ENCODE results near the gene LIN7A. TPM values are rescaled to one million over a fixed set of nuclear protein-coding genes. Genes with fewer than 3 reads are reported as not detected.
"Not testable (repeated sequence)": the region's sequence is repeated elsewhere in the genome, so short reads cannot be mapped to it uniquely, and the experiment has no call there.

LIN7A gene
- total RNA-seq, 2 experiments from 2014 or later = not detected

GRCh38 chr12:80912901-80913770 is 24.6 kb downstream of the LIN7A start:
- CTCF ChIA-PET = no interaction called here
- Mint-ChIP-seq H3K27ac (no peak overlapping the region), H3K27me3 (ENCODE audit: low read depth) (no peaks in the 10 kb centered on the region), H3K36me3 (ENCODE audit: low read depth) (no peaks in the 10 kb centered on the region), H3K9me3 (ENCODE audit: insufficient read depth) (no peaks in the 10 kb centered on the region), H3K4me3 (no peak overlapping the region), H3K4me1 (ENCODE audit: low read depth) (no peaks in the 10 kb centered on the region)
- ATAC-seq (no peak), DNase-seq (no peak)
- POLR2A ChIA-PET = no interaction called here

- Mint-ChIP-seq H3K36me3 (ENCODE audit: low read depth) (no peaks in the 10 kb centered on the region), H3K4me1 (ENCODE audit: low read depth) (no peaks in the 10 kb centered on the region), H3K4me3 (no peak overlapping the region), H3K27ac (no peak overlapping the region), H3K9me3 (ENCODE audit: insufficient read depth) (no peaks in the 10 kb centered on the region), H3K27me3 (ENCODE audit: low read depth) (no peaks in the 10 kb centered on the region)
- ATAC-seq (no peak), DNase-seq (no peak)
- CTCF ChIA-PET = no interaction called here
- POLR2A ChIA-PET = no interaction called here
Measured at GRCh38 chr12:80909370-80909769, 28.4 kb downstream of the LIN7A start.

GRCh38 chr12:80902711-80903110 is 35.0 kb downstream of the LIN7A start:
- H3K27ac Mint-ChIP-seq = no peak overlapping the region
- H3K4me1 Mint-ChIP-seq (ENCODE audit: low read depth) = no peaks in the 10 kb centered on the region
- H3K36me3 Mint-ChIP-seq (ENCODE audit: low read depth) = no peaks in the 10 kb centered on the region
- DNase-seq (no peak), ATAC-seq (no peak)
- POLR2A ChIA-PET = interaction anchor here (0.6 kb wide), 1 partner anchor 209 kb away, joined by 3 read pairs; no protein-coding TSS in a partner anchor
- H3K4me3 Mint-ChIP-seq = no peak overlapping the region
- H3K9me3 Mint-ChIP-seq (ENCODE audit: insufficient read depth) = peaks cover 5% of the 10 kb centered on the region
- CTCF ChIA-PET = no interaction called here
- no peaks in the 10 kb centered on the region for H3K27me3 Mint-ChIP-seq (ENCODE audit: low read depth)

GRCh38 chr12:80901661-80902060 is 36.1 kb downstream of the LIN7A start:
- ATAC-seq = no peak
- CTCF ChIA-PET = no interaction called here
- POLR2A ChIA-PET = no interaction called here
- H3K4me3 Mint-ChIP-seq = no peak overlapping the region
- H3K9me3 Mint-ChIP-seq (ENCODE audit: insufficient read depth) = peaks cover 5% of the 10 kb centered on the region
- no peaks in the 10 kb centered on the region for H3K36me3 Mint-ChIP-seq (ENCODE audit: low read depth)
- H3K27ac Mint-ChIP-seq = no peak overlapping the region
- DNase-seq = no peak
- H3K4me1 Mint-ChIP-seq (ENCODE audit: low read depth) = no peaks in the 10 kb centered on the region
- no peaks in the 10 kb centered on the region for H3K27me3 Mint-ChIP-seq (ENCODE audit: low read depth)

- ATAC-seq (no peak), DNase-seq (no peak)
- H3K27ac Mint-ChIP-seq = no peak overlapping the region
- H3K9me3 Mint-ChIP-seq (ENCODE audit: insufficient read depth) = peaks cover 3% of the 10 kb centered on the region
- no peaks in the 10 kb centered on the region for H3K4me1 Mint-ChIP-seq (ENCODE audit: low read depth)
- CTCF ChIA-PET = no interaction called here
- POLR2A ChIA-PET = no interaction called here
- no peaks in the 10 kb centered on the region for H3K27me3 Mint-ChIP-seq (ENCODE audit: low read depth)
- H3K36me3 Mint-ChIP-seq (ENCODE audit: low read depth) = no peaks in the 10 kb centered on the region
- no peak overlapping the region for H3K4me3 Mint-ChIP-seq
Measured at GRCh38 chr12:80895240-80895639, 42.5 kb downstream of the LIN7A start.

- Mint-ChIP-seq H3K4me3 (no peak overlapping the region), H3K27me3 (ENCODE audit: low read depth) (no peaks in the 10 kb centered on the region), H3K9me3 (ENCODE audit: insufficient read depth) (peaks cover 4% of the 10 kb centered on the region), H3K36me3 (ENCODE audit: low read depth) (no peaks in the 10 kb centered on the region), H3K4me1 (ENCODE audit: low read depth) (no peaks in the 10 kb centered on the region), H3K27ac (no peak overlapping the region)
- POLR2A ChIA-PET = no interaction called here
- ATAC-seq (no peak), DNase-seq (no peak)
- CTCF ChIA-PET = no interaction called here
Measured at GRCh38 chr12:80894179-80894578, 43.6 kb downstream of the LIN7A start.

GRCh38 chr12:80892597-80893445 is 44.9 kb downstream of the LIN7A start:
- no peak for ATAC-seq

GRCh38 chr12:80884651-80885050 is 53.1 kb downstream of the LIN7A start:
- DNase-seq (no peak), ATAC-seq (no peak)
- no peak overlapping the region for H3K27ac Mint-ChIP-seq
- H3K9me3 Mint-ChIP-seq (ENCODE audit: insufficient read depth) = peaks cover under 1% of the 10 kb centered on the region
- H3K4me3 Mint-ChIP-seq = no peak overlapping the region
- CTCF ChIA-PET = no interaction called here
- POLR2A ChIA-PET = no interaction called here
- no peaks in the 10 kb centered on the region for H3K27me3 Mint-ChIP-seq (ENCODE audit: low read depth)
- H3K4me1 Mint-ChIP-seq (ENCODE audit: low read depth) = no peaks in the 10 kb centered on the region
- no peaks in the 10 kb centered on the region for H3K36me3 Mint-ChIP-seq (ENCODE audit: low read depth)

More at GRCh38 chr12:80892597-80893445, 44.9 kb downstream of the LIN7A start:
- ChIA-PET CTCF (no interaction called here), POLR2A (no interaction called here)
- no peak for DNase-seq
- Mint-ChIP-seq H3K4me3 (no peak overlapping the region), H3K27ac (no peak overlapping the region), H3K9me3 (ENCODE audit: insufficient read depth) (peaks cover 4% of the 10 kb centered on the region), H3K27me3 (ENCODE audit: low read depth) (no peaks in the 10 kb centered on the region), H3K36me3 (ENCODE audit: low read depth) (no peaks in the 10 kb centered on the region), H3K4me1 (ENCODE audit: low read depth) (no peaks in the 10 kb centered on the region)

GRCh38 chr12:80881106-80881505 is 56.6 kb downstream of the LIN7A start:
- ChIA-PET POLR2A (no interaction called here), CTCF (no interaction called here)
- Mint-ChIP-seq H3K9me3 (ENCODE audit: insufficient read depth) (peaks cover 7% of the 10 kb centered on the region), H3K36me3 (ENCODE audit: low read depth) (no peaks in the 10 kb centered on the region), H3K4me1 (ENCODE audit: low read depth) (no peaks in the 10 kb centered on the region), H3K27me3 (ENCODE audit: low read depth) (no peaks in the 10 kb centered on the region), H3K27ac (no peak overlapping the region), H3K4me3 (no peak overlapping the region)
- no peak for ATAC-seq
- no peak for DNase-seq

- CTCF ChIA-PET; H3K36me3 Mint-ChIP-seq (ENCODE audit: low read depth); POLR2A ChIA-PET; H3K27ac Mint-ChIP-seq; H3K27me3 Mint-ChIP-seq (ENCODE audit: low read depth); H3K9me3 Mint-ChIP-seq (ENCODE audit: insufficient read depth); H3K4me1 Mint-ChIP-seq (ENCODE audit: low read depth); DNase-seq; H3K4me3 Mint-ChIP-seq; ATAC-seq: not testable (repeated sequence)
Measured at GRCh38 chr12:80878452-80878851, 59.3 kb downstream of the LIN7A start.

- H3K27me3 Mint-ChIP-seq (ENCODE audit: low read depth) = no peaks in the 10 kb centered on the region
- CTCF ChIA-PET = no interaction called here
- no peaks in the 10 kb centered on the region for H3K36me3 Mint-ChIP-seq (ENCODE audit: low read depth)
Measured at GRCh38 chr12:80877721-80878265, 59.9 kb downstream of the LIN7A start.

GRCh38 chr12:80872053-80872452 is 65.7 kb downstream of the LIN7A start:
- Mint-ChIP-seq H3K4me1 (ENCODE audit: low read depth) (no peaks in the 10 kb centered on the region), H3K27ac (no peak overlapping the region), H3K9me3 (ENCODE audit: insufficient read depth) (no peaks in the 10 kb centered on the region), H3K36me3 (ENCODE audit: low read depth) (no peaks in the 10 kb centered on the region), H3K27me3 (ENCODE audit: low read depth) (no peaks in the 10 kb centered on the region), H3K4me3 (no peak overlapping the region)
- CTCF ChIA-PET = no interaction called here
- POLR2A ChIA-PET = no interaction called here
- DNase-seq (no peak), ATAC-seq (no peak)

More at GRCh38 chr12:80877721-80878265, 59.9 kb downstream of the LIN7A start:
- no peak for ATAC-seq
- POLR2A ChIA-PET = no interaction called here
- Mint-ChIP-seq H3K4me3 (no peak overlapping the region), H3K27ac (no peak overlapping the region), H3K9me3 (ENCODE audit: insufficient read depth) (peaks cover 7% of the 10 kb centered on the region), H3K4me1 (ENCODE audit: low read depth) (no peaks in the 10 kb centered on the region)
- DNase-seq = no peak

All from activated CD8-positive, alpha-beta T cell treated with anti-CD3 and anti-CD28 coated beads, Interleukin-2, amount 10 ng/mL, durations not matched to agents 7 days and 5 days (primary cell).